Neural cell (in vitro differentiated cells): ENCODE measurements around the gene RGS9. TPM values are rescaled to one million over a fixed set of nuclear protein-coding genes. Genes with fewer than 3 reads are reported as not detected.

Source experiments
- H2AFZ ChIP-seq: fragments of 200-600, 300-800 bp; sonication (generic), shearing (Covaris generic); 2 replicates; pipeline ENCODE4 v1.6.0; 2014; ENCODE audit warnings: low read depth, mild to moderate bottlenecking, antibody characterized with exemption, low read length, moderate library complexity
- H3F3A ChIP-seq: fragments of 200-600 bp; shearing (Covaris generic); 2 replicates; pipeline ENCODE4 v1.6.1; 2016; ENCODE audit warnings: mild to moderate bottlenecking, moderate library complexity, mixed read lengths, antibody characterized with exemption, low read length; ENCODE audit not compliant: insufficient read depth, poor library complexity, severe bottlenecking
- H3K27ac ChIP-seq: fragments of 200-600, 300-800 bp; sonication (generic), shearing (Covaris generic); 2 replicates; pipeline ENCODE4 v1.5.1; 2014; ENCODE audit warnings: mild to moderate bottlenecking, low read length, moderate library complexity
- H3K27me3 ChIP-seq: fragments of 300-800, 200-600 bp; sonication (generic), shearing (Covaris generic); 2 replicates; pipeline ENCODE4 v1.6.0; 2014; ENCODE audit warnings: mild to moderate bottlenecking, low read depth, low read length, moderate library complexity; ENCODE audit not compliant: insufficient read depth
- H3K36me3 ChIP-seq: fragments of 300-800, 200-600 bp; sonication (generic), shearing (Covaris generic); 2 replicates; pipeline ENCODE4 v1.5.1; 2014; ENCODE audit warnings: mild to moderate bottlenecking, antibody characterized with exemption, low read length, moderate library complexity; ENCODE audit not compliant: insufficient read depth
- H3K4me2 ChIP-seq: fragments of 300-800, 200-600 bp; sonication (generic), shearing (Covaris generic); 2 replicates; pipeline ENCODE4 v1.6.0; 2014; ENCODE audit warnings: mild to moderate bottlenecking, low read length
- H3K4me3 ChIP-seq: fragments of 300-800, 200-600 bp; sonication (generic), shearing (Covaris generic); 2 replicates; pipeline ENCODE4 v1.5.1; 2014; ENCODE audit warnings: mild to moderate bottlenecking, low read length, moderate library complexity
- H3K79me2 ChIP-seq: fragments of 200-600 bp; shearing (Covaris generic); replicated peaks from 2 replicates; pipeline ENCODE4 v1.6.0; 2014; ENCODE audit warnings: mild to moderate bottlenecking, low read length, moderate library complexity; ENCODE audit not compliant: insufficient read depth
- H3K9ac ChIP-seq: fragments of 300-800, 200-600 bp; sonication (generic), shearing (Covaris generic); 2 replicates; pipeline ENCODE4 v1.6.1; 2016; ENCODE audit warnings: mild to moderate bottlenecking, low read length, mixed read lengths
- H3K9me2 ChIP-seq: fragments of 200-600 bp; shearing (Covaris generic); 2 replicates; pipeline ENCODE4 v1.6.1; 2016; ENCODE audit warnings: mild to moderate bottlenecking, low read length, mixed read lengths; ENCODE audit not compliant: insufficient read depth
- H3K9me3 ChIP-seq: fragments of 200-600, 300-800 bp; sonication (generic), shearing (Covaris generic); 2 replicates; pipeline ENCODE4 v1.6.1; 2016; ENCODE audit warnings: mild to moderate bottlenecking, mixed run types, low read length, moderate library complexity, mixed read lengths
- H4K20me1 ChIP-seq: fragments of 200-600 bp; shearing (Covaris generic); 2 replicates; pipeline ENCODE4 v1.6.1; 2016; ENCODE audit warnings: mild to moderate bottlenecking, mixed run types; ENCODE audit not compliant: insufficient read depth
- CTCF ChIP-seq: fragments of 450-650 bp; IDR thresholded peaks from 2 replicates; pipeline ENCODE4 v1.5.1; 2014; ENCODE audit warnings: antibody characterized with exemption, mild to moderate bottlenecking, moderate library complexity; ENCODE audit not compliant: poor library complexity, severe bottlenecking
- EP300 ChIP-seq: fragments of 450-650 bp; conservative IDR thresholded peaks from 2 replicates; pipeline ENCODE4 v1.6.1; 2014; ENCODE audit warnings: antibody characterized with exemption, mild to moderate bottlenecking, moderate library complexity; ENCODE audit not compliant: poor library complexity, severe bottlenecking
- EZH2 ChIP-seq: fragments of 200-600, 300-800 bp; shearing (Covaris generic), sonication (generic); IDR thresholded peaks from 2 replicates; pipeline ENCODE4 v1.6.1; 2014; ENCODE audit warnings: antibody characterized with exemption, low read length, borderline replicate concordance, mild to moderate bottlenecking; ENCODE audit not compliant: insufficient read depth, poor library complexity, severe bottlenecking
- MXI1 ChIP-seq: fragments of 450-650 bp; conservative IDR thresholded peaks from 2 replicates; pipeline ENCODE4 v1.6.1; 2014; ENCODE audit warnings: antibody characterized with exemption, mild to moderate bottlenecking; ENCODE audit not compliant: poor library complexity, severe bottlenecking
- POLR2AphosphoS5 ChIP-seq: IDR thresholded peaks from 2 replicates; pipeline ENCODE4 v1.6.1; 2012
- RAD21 ChIP-seq: fragments of 450-650 bp; conservative IDR thresholded peaks from 2 replicates; pipeline ENCODE4 v1.6.1; 2014; ENCODE audit warnings: antibody characterized with exemption, mild to moderate bottlenecking, moderate library complexity
- REST ChIP-seq: IDR thresholded peaks from 2 replicates; pipeline ENCODE4 v1.6.1; 2012; ENCODE audit warnings: borderline replicate concordance
- SMC3 ChIP-seq: fragments of 450-650 bp; conservative IDR thresholded peaks from 2 replicates; pipeline ENCODE4 v1.6.1; 2014; ENCODE audit warnings: antibody characterized with exemption, mild to moderate bottlenecking, moderate library complexity; ENCODE audit not compliant: poor library complexity
- TAF1 ChIP-seq: IDR thresholded peaks from 2 replicates; pipeline ENCODE4 v1.6.1; 2012; ENCODE audit warnings: low read depth
- polyA plus RNA-seq: library from polyadenylated mRNA; depleted of rRNA; stranded (reverse); fragments of >200 nt; gene quantifications from 2 replicates; pipeline ENCODE4 v1.2.3, GENCODE V29; 2014

Gene RGS9
- polyA plus RNA-seq, 1 donor from 2014 or later, result 6.8 TPM

- H3K9ac ChIP-seq, result no peak overlapping the region
- no peak overlapping the region for H2AFZ ChIP-seq
- no peaks in the 10 kb centered on the region for H3K9me2 ChIP-seq
- no peaks in the 10 kb centered on the region for H4K20me1 ChIP-seq
- no peaks in the 10 kb centered on the region for H3K36me3 ChIP-seq
- H3K9me3 ChIP-seq, result no peaks in the 10 kb centered on the region
- no peaks in the 10 kb centered on the region for H3F3A ChIP-seq
- H3K27ac ChIP-seq, result no peak overlapping the region
- no peak for TF ChIP-seq POLR2AphosphoS5
- TF ChIP-seq EZH2, result no peak
- no peak for TF ChIP-seq EP300
- no peak for TF ChIP-seq REST
- TF ChIP-seq TAF1, result no peak
- no peak for TF ChIP-seq MXI1
- no peak for TF ChIP-seq CTCF
- no peak for TF ChIP-seq RAD21
- TF ChIP-seq SMC3, result no peak
- no peak overlapping the region for H3K4me2 ChIP-seq
- H3K27me3 ChIP-seq, result no peaks in the 10 kb centered on the region
- H3K79me2 ChIP-seq, result no peaks in the 10 kb centered on the region
- no peak overlapping the region for H3K4me3 ChIP-seq
Observed at GRCh38 chr17:65142247-65142646, 5.1 kb downstream of the RGS9 start.

- no peak overlapping the region for H3K4me3 ChIP-seq
- no peak overlapping the region for H2AFZ ChIP-seq
Observed at GRCh38 chr17:65143889-65144604, 6.9 kb downstream of the RGS9 start.

More at GRCh38 chr17:65143889-65144604, 6.9 kb downstream of the RGS9 start:
- no peak overlapping the region for H3K27ac ChIP-seq
- H3K9me3 ChIP-seq, result no peaks in the 10 kb centered on the region
- no peaks in the 10 kb centered on the region for H3K36me3 ChIP-seq
- no peaks in the 10 kb centered on the region for H4K20me1 ChIP-seq
- no peak overlapping the region for H3K9ac ChIP-seq
- H3K4me2 ChIP-seq, result no peak overlapping the region
- no peaks in the 10 kb centered on the region for H3K27me3 ChIP-seq
- H3F3A ChIP-seq, result no peaks in the 10 kb centered on the region
- no peaks in the 10 kb centered on the region for H3K79me2 ChIP-seq
- no peak for TF ChIP-seq TAF1
- no peak for TF ChIP-seq CTCF
- TF ChIP-seq RAD21, result no peak
- no peak for TF ChIP-seq POLR2AphosphoS5
- TF ChIP-seq MXI1, result no peak
- TF ChIP-seq EP300, result no peak
- TF ChIP-seq SMC3, result no peak
- TF ChIP-seq REST, result no peak
- TF ChIP-seq EZH2, result no peak
- no peaks in the 10 kb centered on the region for H3K9me2 ChIP-seq
